Lung (tissue), 12 donors: ENCODE results near the gene TAPT1. TPM values are rescaled to one million over a fixed set of nuclear protein-coding genes. Genes with fewer than 3 reads are reported as not detected.

Experiments
- ATAC-seq: fragments of 200-7000 bp; cut with Tn5 transposase; one replicate; pipeline ENCODE4 v1.9.1; 2020; ENCODE audit warnings: moderate number of reproducible peaks; ENCODE audit not compliant: insufficient read depth, low FRiP score
- DNase-seq, 3 donors: peaks; one replicate each; pipeline ENCODE4 v3.0.0-alpha.2; 2013 to 2017
- H3K27ac ChIP-seq, 2 donors: one replicate each; pipeline ENCODE4 v1.5.1; 2013; ENCODE audit warnings: mild to moderate bottlenecking in 2 of 2, moderate library complexity in 2 of 2, control low read depth in 1 of 2, inconsistent platforms in 1 of 2, low read depth in 1 of 2, low read length in 1 of 2
- H3K27me3 ChIP-seq, 3 donors: one replicate each; pipeline ENCODE4 v1.5.1; 2013; ENCODE audit warnings: low read length in 2 of 3; ENCODE audit not compliant: control insufficient read depth in 3 of 3, insufficient read depth in 3 of 3
- H3K36me3 ChIP-seq, 4 donors: one replicate each; pipeline ENCODE4 v1.5.1; 2013; ENCODE audit warnings: low read length in 4 of 4, mild to moderate bottlenecking in 1 of 4, moderate library complexity in 1 of 4; ENCODE audit not compliant: control insufficient read depth in 4 of 4, insufficient read depth in 4 of 4
- H3K4me1 ChIP-seq, 5 donors: one replicate each; pipeline ENCODE4 v1.5.1; 2013; ENCODE audit warnings: low read length in 5 of 5, mild to moderate bottlenecking in 2 of 5, moderate library complexity in 1 of 5; ENCODE audit not compliant: control insufficient read depth in 5 of 5, insufficient read depth in 5 of 5
- H3K4me3 ChIP-seq: one replicate; pipeline ENCODE4 v1.5.1; 2013; ENCODE audit warnings: mild to moderate bottlenecking, control low read depth, moderate library complexity
- H3K9ac ChIP-seq, 2 donors: one replicate each; pipeline ENCODE4 v1.5.1; 2013; ENCODE audit warnings: low read length in 2 of 2, control low read depth in 1 of 2; ENCODE audit not compliant: insufficient read depth in 1 of 2
- H3K9me3 ChIP-seq, 4 donors: one replicate each; pipeline ENCODE4 v1.5.1; 2013; ENCODE audit warnings: low read length in 3 of 4, mild to moderate bottlenecking in 1 of 4, moderate library complexity in 1 of 4; ENCODE audit not compliant: control insufficient read depth in 4 of 4, insufficient read depth in 3 of 4
- WGBS, 2 donors: extraction: QIAGEN DNeasy Blood & Tissue Kit; methylation state at CpG; one replicate each; pipeline ENCODE4 v1.1.7; 2013; 5-methylcytosine and 5-hydroxymethylcytosine counted together
- polyA plus RNA-seq, 2 donors: library from polyadenylated mRNA; stranded (reverse); fragments of 200-250 nt; gene quantifications; one replicate each; pipeline ENCODE4 v1.2.1, GENCODE V29; 2013
- total RNA-seq, 2 donors: library from RNA; depleted of rRNA in 1 of 2; stranded (reverse); fragments of >200 nt in 1 of 2; gene quantifications; one replicate each; pipeline ENCODE4 v1.2.1, GENCODE V29; 2014 to 2021
- TF ChIP-seq, protein P1 (sequence below): IDR thresholded peaks from 2 replicates; pipeline ENCODE4 v1.5.1; 2012; ENCODE audit warnings: mild to moderate bottlenecking; ENCODE audit errors: control extremely low read depth, extremely low read depth
- donor health status: control.
- donor health status: control.
- donor health status: Bipolar disorder and iron deficiency.
- donor health status: healthy.
- donor health status: DM: yes; HTN: yes; CAD: no.

The TAPT1 gene
- total and polyA plus RNA-seq, 4 donors: 13.8 to 102 (median 30.2) TPM

GRCh38 chr4:16226816-16227461 is 668 bp upstream of the TAPT1 start:
- no peaks in the 10 kb centered on the region for H3K36me3 ChIP-seq
- peak overlapping the region; percentile 94 for H3K4me3 ChIP-seq
- ATAC-seq: peak; percentile 45
- peaks cover 5 to 42% (median 23%) of the 10 kb centered on the region in 5 donors for H3K4me1 ChIP-seq
- 0 to 1% methylated on average over 42 to 57 of the region's 57 CpGs for WGBS, 2 donors
- H3K27me3 ChIP-seq: no peaks in the 10 kb centered on the region
- peak overlapping the region; percentile 94 to 99 for H3K27ac ChIP-seq
- TF ChIP-seq, protein P1, sequence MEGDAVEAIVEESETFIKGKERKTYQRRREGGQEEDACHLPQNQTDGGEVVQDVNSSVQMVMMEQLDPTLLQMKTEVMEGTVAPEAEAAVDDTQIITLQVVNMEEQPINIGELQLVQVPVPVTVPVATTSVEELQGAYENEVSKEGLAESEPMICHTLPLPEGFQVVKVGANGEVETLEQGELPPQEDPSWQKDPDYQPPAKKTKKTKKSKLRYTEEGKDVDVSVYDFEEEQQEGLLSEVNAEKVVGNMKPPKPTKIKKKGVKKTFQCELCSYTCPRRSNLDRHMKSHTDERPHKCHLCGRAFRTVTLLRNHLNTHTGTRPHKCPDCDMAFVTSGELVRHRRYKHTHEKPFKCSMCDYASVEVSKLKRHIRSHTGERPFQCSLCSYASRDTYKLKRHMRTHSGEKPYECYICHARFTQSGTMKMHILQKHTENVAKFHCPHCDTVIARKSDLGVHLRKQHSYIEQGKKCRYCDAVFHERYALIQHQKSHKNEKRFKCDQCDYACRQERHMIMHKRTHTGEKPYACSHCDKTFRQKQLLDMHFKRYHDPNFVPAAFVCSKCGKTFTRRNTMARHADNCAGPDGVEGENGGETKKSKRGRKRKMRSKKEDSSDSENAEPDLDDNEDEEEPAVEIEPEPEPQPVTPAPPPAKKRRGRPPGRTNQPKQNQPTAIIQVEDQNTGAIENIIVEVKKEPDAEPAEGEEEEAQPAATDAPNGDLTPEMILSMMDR: no peak
- DNase-seq: peak; percentile 54 to 72 (median 63)
- H3K9me3 ChIP-seq: no peaks in the 10 kb centered on the region
- H3K9ac ChIP-seq: peak overlapping the region; percentile 60 to 85

DNA sequence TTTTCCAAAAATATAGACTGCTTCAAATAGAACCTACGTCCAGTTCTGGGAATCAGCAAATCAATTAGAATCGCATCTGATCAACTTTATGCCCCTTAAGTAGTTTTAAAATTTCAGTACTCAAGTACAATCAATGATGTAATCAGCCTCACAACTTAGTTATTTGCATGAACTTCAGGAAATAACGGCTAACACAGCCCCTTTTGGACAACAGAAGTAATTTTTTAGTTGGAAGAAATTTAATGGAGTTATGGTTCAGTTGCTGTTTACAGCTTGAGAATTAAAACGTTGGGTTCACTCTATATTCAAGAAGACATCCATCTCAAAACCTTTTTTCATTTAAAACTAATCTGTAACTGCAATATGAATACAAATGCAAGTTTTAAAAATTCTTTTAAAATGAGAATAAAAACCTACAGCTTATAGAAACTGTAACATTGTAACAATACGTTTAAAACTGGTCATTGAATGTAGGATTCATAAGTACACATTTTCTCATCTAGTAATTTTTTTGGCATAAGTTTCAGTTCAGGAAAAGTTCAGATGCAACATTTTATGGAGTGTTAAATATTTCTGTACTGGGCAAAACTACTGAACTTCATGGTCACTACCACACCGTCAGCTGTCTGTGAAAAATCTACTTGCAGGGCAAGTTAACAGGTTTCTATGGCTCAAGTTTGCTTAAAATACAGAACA is 956 bp downstream of the TAPT1 start:
- WGBS, 2 donors: 4 to 7% methylated on average over 6 of the region's 6 CpGs
- peak in 2 of 3 donors; percentile 83 to 88 for DNase-seq
- peaks cover 5 to 38% (median 23%) of the 10 kb centered on the region in 5 donors for H3K4me1 ChIP-seq

GRCh38 chr4:16224264-16225166 is 1.8 kb downstream of the TAPT1 start:
- WGBS, 2 donors: 43% methylated on average over 6 of the region's 6 CpGs
- DNase-seq: peak in 2 of 3 donors; percentile 34 to 68
- Histone ChIP-seq H3K4me3 (peak overlapping the region; percentile 1), H3K4me1 (peaks cover 5 to 38% (median 23%) of the 10 kb centered on the region in 5 donors), H3K9ac (peak overlapping the region; percentile 91 to 98), H3K27ac (peak overlapping the region; percentile 55 to 70), H3K27me3 (no peaks in the 10 kb centered on the region), H3K36me3 (peaks cover 0 to 4% (median 1%) of the 10 kb centered on the region in 4 donors), H3K9me3 (no peaks in the 10 kb centered on the region)
- TF ChIP-seq, protein P1: no peak
- ATAC-seq: no peak

More for the DNA sequence above, 956 bp downstream of the TAPT1 start:
- no peaks in the 10 kb centered on the region for H3K27me3 ChIP-seq
- no peaks in the 10 kb centered on the region for H3K36me3 ChIP-seq
- TF ChIP-seq, protein P1: no peak
- H3K4me3 ChIP-seq: peak overlapping the region; percentile 94
- no peaks in the 10 kb centered on the region for H3K9me3 ChIP-seq
- peak overlapping the region; percentile 91 to 98 for H3K9ac ChIP-seq
- no peak for ATAC-seq
- peak overlapping the region; percentile 92 to 99 for H3K27ac ChIP-seq
